HCT116 (cell line): ENCODE measurements around the gene CDH13. TPM values are rescaled to one million over a fixed set of nuclear protein-coding genes. Genes with fewer than 3 reads are reported as not detected.

Experiments used
- ATAC-seq: fragments of 200-7000 bp; cut with Tn5 transposase; 2 replicates; pipeline ENCODE4 v1.9.1; 2020; ENCODE audit warnings: mild to moderate bottlenecking, moderate library complexity
- BruUV-seq: library from RNA; stranded (reverse); fragments of 400-500 nt; replicated peaks from 2 replicates; lab custom pipeline; 2021; lab: Mats Ljungman, UMichigan
- CTCF ChIA-PET: fragments of 300-600 bp; sonication (Branson Sonifier 250); formaldehyde crosslinking; loops from one replicate; lab custom pipeline; 2021; ENCODE audit warnings: antibody characterized with exemption; lab: Charles Lee
- POLR2A ChIA-PET: fragments of 300-600, 350-600 bp; sonication (Branson Sonifier 250); formaldehyde crosslinking; loops from one replicate; lab custom pipeline; 2021; ENCODE audit warnings: antibody characterized with exemption; lab: Charles Lee
- RAD21 ChIA-PET, 2 experiments: fragments of 300-600 bp; sonication (Branson Sonifier 250); formaldehyde crosslinking; loops; one replicate each; lab custom pipeline; 2023; ENCODE audit warnings: low total read pairs in 2 of 2; ENCODE audit not compliant: uncharacterized antibody in 2 of 2, unreplicated experiment in 2 of 2, low non-redundant PET in 1 of 2; lab: Charles Lee
- DNase-seq: peaks from one replicate; pipeline ENCODE4 v3.0.0-alpha.2; 2010; ENCODE audit warnings: low read depth, low spot score
- H2AFZ ChIP-seq: fragments of 200-600 bp; shearing (Covaris generic), sonication (generic); 2 replicates; pipeline ENCODE4 v1.6.1; 2017; ENCODE audit warnings: low read depth, mixed run types, mixed read lengths, antibody characterized with exemption, low read length; ENCODE audit not compliant: poor library complexity, severe bottlenecking
- H3K27ac ChIP-seq: 2 replicates; pipeline ENCODE4 v1.5.1; 2012; ENCODE audit warnings: low read depth, low read length
- H3K27me3 ChIP-seq: fragments of 200-600 bp; sonication (generic); 2 replicates; pipeline ENCODE4 v1.6.1; 2016; ENCODE audit warnings: mixed run types, low read length, mixed read lengths; ENCODE audit not compliant: insufficient read depth
- H3K36me3 ChIP-seq, 2 experiments: fragments of 200-500 bp in 1 of 2; fragments of 200-600 bp in 1 of 2; sonication (Bioruptor generic) in 1 of 2; sonication (generic) in 1 of 2; 2 replicates each; pipeline versions ENCODE4 v1.5.1 to v1.6.1; 2014 to 2016; ENCODE audit warnings: low read length in 2 of 2, inconsistent platforms in 1 of 2, mixed read lengths in 1 of 2, mixed run types in 1 of 2; ENCODE audit not compliant: insufficient read depth in 2 of 2, control insufficient read depth in 1 of 2
- H3K4me1 ChIP-seq, 2 experiments: fragments of 200-600 bp in 1 of 2; sonication (generic) in 1 of 2; 2 replicates each; pipeline versions ENCODE4 v1.5.1 to v1.6.1; 2012 to 2017; ENCODE audit warnings: low read length in 2 of 2, inconsistent platforms in 1 of 2, mild to moderate bottlenecking in 1 of 2, mixed read lengths in 1 of 2, mixed run types in 1 of 2, moderate library complexity in 1 of 2; ENCODE audit not compliant: insufficient read depth in 2 of 2, control insufficient read depth in 1 of 2
- H3K4me2 ChIP-seq: fragments of 200-600 bp; sonication (generic); 2 replicates; pipeline ENCODE4 v1.6.1; 2017; ENCODE audit warnings: mixed run types, low read length, mixed read lengths
- H3K4me3 ChIP-seq, 2 experiments: fragments of 200-600 bp in 1 of 2; sonication (generic) in 1 of 2; replicated peaks in 1 of 2; 2 replicates each; pipeline ENCODE4 v1.5.1; 2011 to 2016; ENCODE audit warnings: low read length in 2 of 2, control low read depth in 1 of 2, low read depth in 1 of 2, mild to moderate bottlenecking in 1 of 2, mixed read lengths in 1 of 2, mixed run types in 1 of 2
- H3K79me2 ChIP-seq: fragments of 200-600 bp; sonication (generic); 2 replicates; pipeline ENCODE4 v1.6.1; 2017; ENCODE audit warnings: mild to moderate bottlenecking, mixed run types, low read length, moderate library complexity, mixed read lengths; ENCODE audit not compliant: insufficient read depth
- H3K9ac ChIP-seq: fragments of 200-600 bp; sonication (generic); 2 replicates; pipeline ENCODE4 v1.6.1; 2016; ENCODE audit warnings: low read length, mixed read lengths
- H3K9me2 ChIP-seq: fragments of 200-600 bp; sonication (generic), shearing (Covaris generic); 2 replicates; pipeline ENCODE4 v1.6.1; 2017; ENCODE audit warnings: mixed run types, mild to moderate bottlenecking, moderate library complexity; ENCODE audit not compliant: insufficient read depth
- H3K9me3 ChIP-seq, 2 experiments: fragments of 200-500 bp in 1 of 2; fragments of 200-600 bp in 1 of 2; sonication (Bioruptor generic) in 1 of 2; sonication (generic) in 1 of 2; 2 replicates each; pipeline ENCODE4 v1.6.1; 2014 to 2017; ENCODE audit warnings: low read length in 2 of 2, mixed read lengths in 2 of 2, inconsistent platforms in 1 of 2, low read depth in 1 of 2, mild to moderate bottlenecking in 1 of 2, mixed run types in 1 of 2, moderate library complexity in 1 of 2; ENCODE audit not compliant: control insufficient read depth in 1 of 2, insufficient read depth in 1 of 2
- H4K20me1 ChIP-seq: fragments of 200-600 bp; sonication (generic), shearing (Covaris generic); 2 replicates; pipeline ENCODE4 v1.6.1; 2017; ENCODE audit warnings: mixed run types, mild to moderate bottlenecking, moderate library complexity; ENCODE audit not compliant: insufficient read depth
- CBX3 ChIP-seq: IDR thresholded peaks from 2 replicates; pipeline ENCODE4 v1.6.1; 2012; ENCODE audit warnings: low read depth
- EZH2phosphoT487 ChIP-seq: fragments of 200-600 bp; IDR thresholded peaks from 2 replicates; pipeline ENCODE4 v1.6.1; 2018; ENCODE audit warnings: antibody characterized with exemption, borderline replicate concordance
- JUND ChIP-seq: IDR thresholded peaks from 2 replicates; pipeline ENCODE4 v1.6.1; 2012
- SIN3A ChIP-seq: IDR thresholded peaks from 2 replicates; pipeline ENCODE4 v1.6.1; 2012; ENCODE audit warnings: low read depth
- TCF7L2 ChIP-seq: IDR thresholded peaks from 2 replicates; pipeline ENCODE4 v1.7.0; 2011; ENCODE audit warnings: borderline replicate concordance, inconsistent platforms; ENCODE audit not compliant: insufficient read depth, insufficient read length; ENCODE audit errors: extremely low read depth
- YY1 ChIP-seq: IDR thresholded peaks from 2 replicates; pipeline ENCODE4 v1.6.1; 2011; ENCODE audit warnings: low read length, low read depth, moderate library complexity, mild to moderate bottlenecking; ENCODE audit not compliant: insufficient replicate concordance; ENCODE audit errors: extremely low read depth
- ZFX ChIP-seq: fragments of 450-650 bp; IDR thresholded peaks from 2 replicates; pipeline ENCODE4 v1.6.1; 2017
- intact Hi-C: fragments of 100-400 bp; cut with micrococcal nuclease; formaldehyde crosslinking; loops from 2 replicates; pipeline ENCODE4 v1.10.0; 2022
- total RNA-seq: library from RNA; stranded (reverse); gene quantifications from one replicate; pipeline ENCODE4 v1.2.1, GENCODE V29; 2021; ENCODE audit not compliant: unreplicated experiment
- TF ChIP-seq, protein P1 (sequence below): IDR thresholded peaks from 2 replicates; pipeline ENCODE4 v1.6.1; 2012; ENCODE audit warnings: low read depth
- TF ChIP-seq, protein P2 (sequence below): IDR thresholded peaks from 2 replicates; pipeline ENCODE4 v1.6.1; 2012

The CDH13 gene
- total RNA-seq, 1 experiment from 2014 or later = not detected

DNA sequence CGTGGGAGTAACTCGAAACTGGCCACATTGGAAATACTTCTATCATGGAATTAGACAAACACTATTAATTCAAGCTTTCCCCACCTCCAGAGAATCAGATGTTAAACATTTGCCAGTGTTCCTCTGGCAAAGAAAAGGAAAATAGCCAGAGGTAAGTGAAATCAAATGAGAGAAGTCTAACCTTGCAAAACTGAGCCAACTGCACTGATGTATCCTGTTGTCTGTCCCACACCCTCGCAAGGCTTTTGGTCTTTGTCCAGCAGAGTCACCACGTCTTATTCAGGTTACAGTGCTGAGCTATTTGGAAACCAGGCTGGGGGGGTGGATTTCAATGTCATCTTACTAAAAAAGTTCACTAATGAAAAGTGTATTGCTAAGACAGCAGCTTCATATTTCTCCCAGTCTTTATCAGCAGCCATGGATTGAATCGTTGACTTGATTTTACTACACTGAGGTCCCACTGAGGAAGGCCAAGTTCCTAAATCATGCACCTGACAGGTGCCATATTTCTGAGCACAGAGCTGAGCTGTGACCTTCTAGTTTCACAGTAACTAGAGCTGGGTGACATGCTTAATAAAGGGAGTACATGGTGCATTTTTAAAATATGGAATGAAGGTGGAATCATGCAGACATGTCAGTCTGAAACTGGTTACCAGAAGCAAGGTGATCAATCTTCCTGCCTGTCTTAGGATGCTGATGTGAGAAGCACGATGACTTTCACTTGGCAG, 1095.9 kb downstream of the CDH13 start:
- TF ChIP-seq EZH2phosphoT487 = no peak
- TF ChIP-seq YY1 = no peak
- TF ChIP-seq JUND = no peak
- TF ChIP-seq ZFX = no peak
- no peak for TF ChIP-seq TCF7L2
- TF ChIP-seq, protein P1, sequence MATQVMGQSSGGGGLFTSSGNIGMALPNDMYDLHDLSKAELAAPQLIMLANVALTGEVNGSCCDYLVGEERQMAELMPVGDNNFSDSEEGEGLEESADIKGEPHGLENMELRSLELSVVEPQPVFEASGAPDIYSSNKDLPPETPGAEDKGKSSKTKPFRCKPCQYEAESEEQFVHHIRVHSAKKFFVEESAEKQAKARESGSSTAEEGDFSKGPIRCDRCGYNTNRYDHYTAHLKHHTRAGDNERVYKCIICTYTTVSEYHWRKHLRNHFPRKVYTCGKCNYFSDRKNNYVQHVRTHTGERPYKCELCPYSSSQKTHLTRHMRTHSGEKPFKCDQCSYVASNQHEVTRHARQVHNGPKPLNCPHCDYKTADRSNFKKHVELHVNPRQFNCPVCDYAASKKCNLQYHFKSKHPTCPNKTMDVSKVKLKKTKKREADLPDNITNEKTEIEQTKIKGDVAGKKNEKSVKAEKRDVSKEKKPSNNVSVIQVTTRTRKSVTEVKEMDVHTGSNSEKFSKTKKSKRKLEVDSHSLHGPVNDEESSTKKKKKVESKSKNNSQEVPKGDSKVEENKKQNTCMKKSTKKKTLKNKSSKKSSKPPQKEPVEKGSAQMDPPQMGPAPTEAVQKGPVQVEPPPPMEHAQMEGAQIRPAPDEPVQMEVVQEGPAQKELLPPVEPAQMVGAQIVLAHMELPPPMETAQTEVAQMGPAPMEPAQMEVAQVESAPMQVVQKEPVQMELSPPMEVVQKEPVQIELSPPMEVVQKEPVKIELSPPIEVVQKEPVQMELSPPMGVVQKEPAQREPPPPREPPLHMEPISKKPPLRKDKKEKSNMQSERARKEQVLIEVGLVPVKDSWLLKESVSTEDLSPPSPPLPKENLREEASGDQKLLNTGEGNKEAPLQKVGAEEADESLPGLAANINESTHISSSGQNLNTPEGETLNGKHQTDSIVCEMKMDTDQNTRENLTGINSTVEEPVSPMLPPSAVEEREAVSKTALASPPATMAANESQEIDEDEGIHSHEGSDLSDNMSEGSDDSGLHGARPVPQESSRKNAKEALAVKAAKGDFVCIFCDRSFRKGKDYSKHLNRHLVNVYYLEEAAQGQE = no peak
- TF ChIP-seq CBX3 = no peak
- no peak for TF ChIP-seq SIN3A
- TF ChIP-seq, protein P2, sequence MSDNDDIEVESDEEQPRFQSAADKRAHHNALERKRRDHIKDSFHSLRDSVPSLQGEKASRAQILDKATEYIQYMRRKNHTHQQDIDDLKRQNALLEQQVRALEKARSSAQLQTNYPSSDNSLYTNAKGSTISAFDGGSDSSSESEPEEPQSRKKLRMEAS = no peak
- ATAC-seq (no peak), DNase-seq (no peak)
- H3K9me3 ChIP-seq = no peaks in the 10 kb centered on the region
- POLR2A ChIA-PET = no interaction called here
- RAD21 ChIA-PET = no interaction called here
- no peaks in the 10 kb centered on the region for H3K9me2 ChIP-seq
- no peaks in the 10 kb centered on the region for H4K20me1 ChIP-seq
- no peaks in the 10 kb centered on the region for H3K79me2 ChIP-seq
- CTCF ChIA-PET = no interaction called here
- H3K9ac ChIP-seq = no peak overlapping the region
- H3K4me3 ChIP-seq = no peak overlapping the region
- BruUV-seq = no TSS peak
- no peak overlapping the region for H3K4me2 ChIP-seq
- H3K27ac ChIP-seq = no peak overlapping the region
- intact Hi-C loops = no loop called here
- H3K4me1 ChIP-seq = no peaks in the 10 kb centered on the region
- no peaks in the 10 kb centered on the region for H3K36me3 ChIP-seq
- H2AFZ ChIP-seq = no peak overlapping the region
- H3K27me3 ChIP-seq = peaks cover 18% of the 10 kb centered on the region
